HepG2 (cell line): ENCODE data around the gene CPSF4. TPM values are rescaled to one million over a fixed set of nuclear protein-coding genes. Genes with fewer than 3 reads are reported as not detected.

Source experiments
- CBX1 ChIP-seq: IDR thresholded peaks from one replicate; pipeline ENCODE4 v1.6.1; 2016; ENCODE audit warnings: antibody characterized with exemption, low read depth
- DR1 ChIP-seq: sonication (generic); formaldehyde crosslinking; IDR thresholded peaks from 2 replicates; pipeline ENCODE4 v1.8.0; 2021; ENCODE audit warnings: mild to moderate bottlenecking, missing genetic modification reagents, inconsistent platforms
- HNF4G ChIP-seq, 2 experiments: sonication (generic) in 1 of 2; formaldehyde crosslinking in 1 of 2; IDR thresholded peaks; 2 replicates each; pipeline versions ENCODE4 v1.4.0 to v1.6.1; 2011 to 2020; ENCODE audit warnings: borderline replicate concordance in 2 of 2, low read depth in 2 of 2, mild to moderate bottlenecking in 2 of 2, low read length in 1 of 2, missing genetic modification reagents in 1 of 2, moderate library complexity in 1 of 2
- HNRNPL ChIP-seq: fragments of 200-400 bp; formaldehyde crosslinking; IDR thresholded peaks from 2 replicates; pipeline ENCODE4 v1.6.1; 2017; ENCODE audit warnings: mild to moderate bottlenecking, low read depth, low read length
- IRF2 ChIP-seq: IDR thresholded peaks from 2 replicates; pipeline ENCODE4 v1.6.1; 2018; ENCODE audit warnings: missing genetic modification reagents, missing compliant biosample characterization
- JUND ChIP-seq: sonication (generic); formaldehyde crosslinking; IDR thresholded peaks from 2 replicates; pipeline ENCODE4 v1.8.0; 2022; ENCODE audit warnings: mild to moderate bottlenecking, missing genetic modification reagents
- KDM2A ChIP-seq: sonication (generic); formaldehyde crosslinking; IDR thresholded peaks from 2 replicates; pipeline ENCODE4 v1.4.0; 2020; ENCODE audit warnings: low read depth, missing genetic modification reagents, borderline replicate concordance
- NR3C1 ChIP-seq: sonication (generic); formaldehyde crosslinking; IDR thresholded peaks from 2 replicates; pipeline ENCODE4 v1.4.0; 2020; ENCODE audit warnings: missing genetic modification reagents
- PHF5A ChIP-seq: IDR thresholded peaks from one replicate; pipeline ENCODE4 v1.6.1; 2018; ENCODE audit warnings: low read depth, missing genetic modification reagents; ENCODE audit not compliant: unreplicated experiment
- REPIN1 ChIP-seq: sonication (generic); formaldehyde crosslinking; IDR thresholded peaks from 2 replicates; pipeline ENCODE4 v1.8.0; 2022; ENCODE audit warnings: missing genetic modification reagents, low read depth, mild to moderate bottlenecking, borderline replicate concordance
- TFDP2 ChIP-seq: sonication (generic); formaldehyde crosslinking; IDR thresholded peaks from 2 replicates; pipeline ENCODE4 v1.4.0; 2020; ENCODE audit warnings: missing genetic modification reagents
- THRA ChIP-seq: sonication (generic); formaldehyde crosslinking; IDR thresholded peaks from 2 replicates; pipeline ENCODE4 v1.4.0; 2020; ENCODE audit warnings: missing genetic modification reagents, borderline replicate concordance
- ZNF331 ChIP-seq: sonication (generic); formaldehyde crosslinking; IDR thresholded peaks from 2 replicates; pipeline ENCODE4 v1.4.0; 2020; ENCODE audit warnings: missing genetic modification reagents
- ZNF446 ChIP-seq: sonication (generic); formaldehyde crosslinking; IDR thresholded peaks from 2 replicates; pipeline ENCODE4 v1.5.0; 2020; ENCODE audit warnings: mild to moderate bottlenecking, missing genetic modification reagents
- ZNF550 ChIP-seq: sonication (generic); formaldehyde crosslinking; IDR thresholded peaks from 2 replicates; pipeline ENCODE4 v1.4.0; 2020; ENCODE audit warnings: mild to moderate bottlenecking, missing genetic modification reagents, borderline replicate concordance
- ZNF609 ChIP-seq: sonication (generic); formaldehyde crosslinking; IDR thresholded peaks from 2 replicates; pipeline ENCODE4 v1.4.0; 2020; ENCODE audit warnings: mild to moderate bottlenecking, missing genetic modification reagents, borderline replicate concordance
- ZSCAN29 ChIP-seq: sonication (generic); formaldehyde crosslinking; conservative IDR thresholded peaks from 2 replicates; pipeline ENCODE4 v1.4.0; 2020; ENCODE audit warnings: mild to moderate bottlenecking, missing genetic modification reagents
- polyA plus RNA-seq, 8 experiments: library from polyadenylated mRNA; depleted of rRNA in 3 of 8; stranded (reverse) in 7 of 8; unstranded in 1 of 8; fragments of >200 nt; fragmentation: Illumina TruSeq in 4 of 8; extraction: Trizol in 4 of 8; gene quantifications; 2 replicates each; pipeline versions ENCODE4 v1.2.1 to v1.2.3, GENCODE V29; 2011 to 2016; ENCODE audit warnings: low read depth in 4 of 8, missing spikeins in 1 of 8, mixed read lengths in 1 of 8; ENCODE audit not compliant: insufficient read depth in 1 of 8
- total RNA-seq, 5 experiments: library from RNA; depleted of rRNA; stranded (reverse); fragments of >200 nt; fragmentation: Illumina TruSeq; extraction: Trizol; gene quantifications; 2 replicates each; pipeline ENCODE4 v1.2.3, GENCODE V29; 2016; ENCODE audit warnings: low read depth in 1 of 5

CPSF4 gene
- total and polyA plus RNA-seq, 2 of the 13 experiments (the other 11 are each of a cell fraction or from before 2014, with no cell fraction given): 34.1 to 49.6 TPM

GRCh38 chr7:99472561-99473314 lies 34.0 kb downstream of the CPSF4 start, which contains the start of gene ZNF789 (continued):
- peak; percentile 87 for TF ChIP-seq KDM2A (CRISPR knock-in tag)
- no peak for TF ChIP-seq NR3C1 (CRISPR knock-in tag)
- TF ChIP-seq DR1 (CRISPR knock-in tag): peak; percentile 65; the same call in 1 of the 2 replicates
- TF ChIP-seq THRA: no peak
- TF ChIP-seq ZNF446 (CRISPR knock-in tag): peak; percentile 23; the same call in 1 of the 2 replicates
- TF ChIP-seq REPIN1 (CRISPR knock-in tag): no peak
- no peak for TF ChIP-seq HNF4G (IDR thresholded peaks at IDR 0.05; ENCODE audit: borderline replicate concordance, low read depth, low read length)
- no peak for TF ChIP-seq HNF4G (CRISPR knock-in tag; IDR thresholded peaks at IDR 0.05; ENCODE audit: borderline replicate concordance, low read depth)
- no peak for TF ChIP-seq JUND (CRISPR knock-in tag)
- TF ChIP-seq ZSCAN29 (CRISPR knock-in tag): no peak
- TF ChIP-seq ZNF609 (CRISPR knock-in tag): peak; percentile 61; the same call in 1 of the 2 replicates
- peak; percentile 37; the same call in 1 of the 2 replicates for TF ChIP-seq IRF2 (CRISPR knock-in tag)
- peak; percentile 30; the same call in 1 of the 2 replicates for TF ChIP-seq ZNF331 (CRISPR knock-in tag)
- TF ChIP-seq TFDP2 (CRISPR knock-in tag): peak; percentile 93
- TF ChIP-seq CBX1: no peak
- no peak for TF ChIP-seq ZNF550 (CRISPR knock-in tag)
- peak; percentile 17 for TF ChIP-seq PHF5A (CRISPR knock-in tag)
- TF ChIP-seq HNRNPL: 0 out of 2 replicates have a peak, but pooled peaks have one; percentile 23
